SKM-1 (cell line): ENCODE data around the gene PIANP.

Source experiments
- DNase-seq: peaks from one replicate; lab custom pipeline; 2025; ENCODE audit not compliant: unreplicated experiment; lab: John Stamatoyannopoulos, UW

Gene PIANP

GRCh38 chr12:6672143-6672542 is 28.5 kb downstream of the PIANP start:
- DNase-seq: no peak

- no peak for DNase-seq
Observed at GRCh38 chr12:6667559-6668210, 32.9 kb downstream of the PIANP start.

- no peak for DNase-seq
Observed at GRCh38 chr12:6666211-6666610, 34.4 kb downstream of the PIANP start.

GRCh38 chr12:6664902-6665301 is 35.7 kb downstream of the PIANP start:
- no peak for DNase-seq

GRCh38 chr12:6662906-6663742 is 37.5 kb downstream of the PIANP start, which contains the start of gene ING4:
Gene ING4, minus strand, starts transcription at chr12:6663119. Its CDS starts 18 bp downstream, at chr12:6663101.
- peak; percentile 80 for DNase-seq

GRCh38 chr12:6662602-6662905 is 38.1 kb downstream of the PIANP start:
- DNase-seq: no peak

- no peak for DNase-seq
Observed at GRCh38 chr12:6653987-6654386, 46.6 kb downstream of the PIANP start.

- no peak for DNase-seq
Observed at GRCh38 chr12:6653342-6653741, 47.3 kb downstream of the PIANP start.

- no peak for DNase-seq
Observed at GRCh38 chr12:6652391-6652790, 48.2 kb downstream of the PIANP start.

- DNase-seq: no peak
Observed at GRCh38 chr12:6650832-6651231, 49.8 kb downstream of the PIANP start.

GRCh38 chr12:6647083-6647604 is 53.5 kb downstream of the PIANP start, which contains the start of gene ACRBP:
Gene ACRBP, minus strand, starts transcription at chr12:6647432. Its CDS starts 66 bp downstream, at chr12:6647366.
- no peak for DNase-seq

- DNase-seq: no peak
Observed at GRCh38 chr12:6646276-6647082, 54.1 kb downstream of the PIANP start.

- DNase-seq: no peak
Observed at GRCh38 chr12:6644903-6645302, 55.7 kb downstream of the PIANP start.

- DNase-seq: peak; percentile 55
Observed at GRCh38 chr12:6644257-6644596, 56.4 kb downstream of the PIANP start.
